ENCODE data around the gene SRRT.

SRRT gene

DNA sequence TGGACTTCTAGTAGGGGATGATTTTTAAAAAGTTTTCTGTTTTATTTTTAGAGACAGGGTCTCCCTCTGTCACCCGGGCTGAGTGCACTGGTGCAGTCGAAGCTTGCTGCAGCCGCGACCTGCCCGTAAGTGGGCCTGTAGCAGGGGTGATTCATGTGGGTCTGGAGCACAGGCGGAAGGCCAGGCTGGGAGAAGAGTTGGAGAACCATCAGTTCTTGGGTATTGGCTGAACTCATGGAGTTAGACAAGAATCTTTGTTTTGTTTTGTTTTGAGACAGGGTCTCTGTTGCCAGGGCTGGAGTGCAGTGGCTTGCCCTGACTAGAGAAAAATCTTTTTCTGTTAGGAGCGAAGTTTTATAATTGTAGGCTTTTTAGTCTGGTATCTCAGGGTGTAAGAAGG is 5.7 kb downstream of the SRRT start:
- H3K4me3 ChIP-seq (ENCODE audit: low read depth, low read length) = no peak overlapping the region

DNA sequence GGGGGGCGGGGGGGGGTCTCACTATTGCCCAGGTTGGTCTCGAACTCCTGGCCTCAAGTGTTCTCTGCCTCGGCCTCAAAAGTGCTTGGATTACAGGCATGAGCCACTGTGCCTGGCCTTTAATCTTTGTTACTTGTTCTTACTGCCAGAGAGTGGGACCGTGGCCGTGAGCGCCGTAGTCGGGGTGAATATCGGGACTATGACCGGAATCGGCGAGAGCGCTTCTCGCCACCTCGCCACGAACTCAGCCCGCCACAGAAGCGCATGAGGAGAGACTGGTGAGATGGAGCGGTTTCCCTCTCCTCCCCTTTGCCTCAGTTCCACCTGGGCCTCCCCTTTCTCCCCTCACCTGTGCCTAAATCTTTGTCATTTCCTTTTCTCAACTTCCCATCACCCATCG is 6.2 kb downstream of the SRRT start:
- H3K4me3 ChIP-seq (ENCODE audit: low read depth, low read length) = no peak overlapping the region

DNA sequence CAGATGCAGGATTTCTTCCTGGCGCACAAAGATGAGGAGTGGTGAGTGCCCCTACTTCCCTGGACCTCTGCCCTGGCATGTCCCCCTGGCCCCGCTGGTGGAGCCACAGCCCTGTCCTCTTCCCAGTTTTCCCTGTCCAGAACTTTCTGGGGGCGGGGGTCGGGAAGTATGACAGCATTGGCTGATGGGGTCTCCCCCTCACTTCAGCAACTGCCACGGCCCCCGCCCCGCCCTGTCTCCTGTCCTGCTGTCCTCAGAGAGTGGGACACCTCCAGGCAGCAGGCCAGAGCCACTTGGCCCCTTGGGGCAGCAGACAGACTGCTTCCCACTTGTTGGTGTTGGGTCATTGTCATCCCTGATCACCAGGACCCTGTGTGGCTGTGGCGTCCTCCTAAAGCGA is 7.3 kb downstream of the SRRT start:
- H3K4me3 ChIP-seq (ENCODE audit: low read depth, low read length) = no peak overlapping the region

DNA sequence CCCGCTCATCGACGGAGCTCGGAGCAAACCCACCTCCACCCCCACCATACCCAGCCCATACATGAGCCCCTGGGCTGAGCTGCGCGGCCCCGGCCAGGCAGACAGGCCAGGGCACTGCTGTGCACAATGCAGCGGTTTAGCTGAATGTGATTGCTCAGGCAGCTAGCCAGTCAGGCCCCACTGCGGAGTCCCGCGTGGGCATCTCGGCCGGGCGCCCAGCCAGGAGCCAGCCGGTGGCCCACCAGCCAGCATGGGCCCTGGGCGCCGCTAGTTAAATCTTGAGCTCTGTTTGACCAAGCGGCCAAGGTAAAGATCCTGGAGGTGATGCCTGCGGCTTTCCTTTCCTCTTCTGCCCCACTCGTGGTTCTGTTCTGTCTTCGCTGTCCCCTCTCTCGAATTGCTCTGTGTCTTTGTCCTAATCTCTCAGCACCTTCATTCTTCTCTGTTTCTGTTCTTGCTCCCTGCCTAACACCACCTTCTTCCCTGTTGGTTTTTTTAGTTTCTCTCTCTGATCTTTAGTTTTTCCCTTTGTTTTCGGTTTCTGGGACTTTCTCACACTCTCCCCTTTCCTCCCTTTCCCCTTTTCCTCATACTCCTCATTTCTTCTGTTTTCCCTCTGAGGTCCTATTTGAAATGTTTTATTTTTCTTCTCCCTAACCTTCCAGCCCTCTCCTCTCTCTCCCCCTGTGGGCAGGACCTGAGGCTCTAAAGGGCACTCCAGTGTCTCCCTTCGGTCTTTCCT is 8.1 kb downstream of the SRRT start:
- no peak overlapping the region for H3K4me3 ChIP-seq (ENCODE audit: low read depth, low read length)

DNA sequence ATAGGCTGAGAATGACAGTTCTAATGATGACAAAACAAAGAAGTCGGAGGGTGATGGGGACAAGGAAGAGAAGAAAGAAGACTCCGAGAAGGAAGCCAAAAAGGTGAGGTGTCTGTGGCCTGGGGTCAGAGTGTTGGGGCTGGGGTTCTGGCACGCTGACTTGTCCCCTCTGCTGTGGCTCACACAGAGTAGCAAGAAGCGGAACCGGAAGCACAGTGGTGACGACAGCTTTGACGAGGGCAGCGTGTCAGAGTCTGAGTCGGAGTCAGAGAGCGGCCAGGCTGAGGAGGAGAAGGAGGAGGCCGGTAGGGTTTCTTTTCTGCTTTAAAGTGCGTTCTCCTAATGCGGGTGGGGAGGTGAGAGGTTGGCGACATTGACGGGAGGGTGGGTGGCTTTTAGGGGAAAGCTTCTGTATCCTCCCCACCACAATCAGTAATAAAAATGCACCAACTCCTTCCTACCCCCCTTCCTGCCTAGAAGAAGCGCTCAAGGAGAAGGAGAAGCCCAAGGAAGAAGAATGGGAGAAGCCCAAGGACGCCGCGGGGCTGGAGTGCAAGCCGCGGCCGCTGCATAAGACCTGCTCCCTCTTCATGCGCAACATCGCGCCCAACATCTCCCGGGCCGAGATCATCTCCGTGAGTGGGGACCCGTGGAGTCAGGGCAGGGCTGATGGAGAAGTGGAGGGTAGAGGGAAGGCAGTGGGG is 10.0 kb downstream of the SRRT start:
- no peak overlapping the region for H3K4me3 ChIP-seq (ENCODE audit: low read depth, low read length)

DNA sequence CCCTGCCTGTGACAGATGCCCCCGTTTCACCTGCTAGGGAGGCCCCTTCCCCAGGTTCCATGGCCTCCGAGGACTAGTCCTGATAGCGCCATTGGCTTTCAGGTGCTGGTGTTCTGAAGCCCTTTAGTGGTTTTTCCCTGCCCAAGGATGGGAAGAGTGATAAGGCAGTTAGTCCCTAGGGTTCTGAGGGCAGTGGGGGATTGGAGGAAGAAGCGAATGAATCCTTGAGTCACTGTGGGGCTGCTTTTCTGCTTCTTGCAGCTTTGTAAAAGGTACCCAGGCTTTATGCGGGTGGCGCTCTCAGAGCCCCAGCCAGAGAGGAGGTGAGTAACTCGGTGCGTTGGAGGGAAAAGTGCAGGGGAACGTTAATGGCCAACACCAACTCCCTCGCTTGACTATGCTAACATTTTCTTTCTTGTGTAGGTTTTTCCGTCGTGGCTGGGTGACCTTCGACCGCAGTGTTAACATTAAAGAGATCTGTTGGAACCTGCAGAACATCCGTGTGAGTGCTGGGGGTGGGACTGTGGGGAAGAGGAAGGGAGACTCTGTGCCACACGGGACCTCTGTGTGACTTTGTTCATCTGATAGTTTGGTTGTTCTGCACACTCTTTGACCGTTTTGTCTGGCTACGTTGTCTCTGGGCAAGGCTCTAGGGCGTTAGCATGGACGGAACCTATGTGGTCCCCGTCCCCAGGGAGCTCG is 10.7 kb downstream of the SRRT start:
- no peak overlapping the region for H3K4me3 ChIP-seq (ENCODE audit: low read depth, low read length)

DNA sequence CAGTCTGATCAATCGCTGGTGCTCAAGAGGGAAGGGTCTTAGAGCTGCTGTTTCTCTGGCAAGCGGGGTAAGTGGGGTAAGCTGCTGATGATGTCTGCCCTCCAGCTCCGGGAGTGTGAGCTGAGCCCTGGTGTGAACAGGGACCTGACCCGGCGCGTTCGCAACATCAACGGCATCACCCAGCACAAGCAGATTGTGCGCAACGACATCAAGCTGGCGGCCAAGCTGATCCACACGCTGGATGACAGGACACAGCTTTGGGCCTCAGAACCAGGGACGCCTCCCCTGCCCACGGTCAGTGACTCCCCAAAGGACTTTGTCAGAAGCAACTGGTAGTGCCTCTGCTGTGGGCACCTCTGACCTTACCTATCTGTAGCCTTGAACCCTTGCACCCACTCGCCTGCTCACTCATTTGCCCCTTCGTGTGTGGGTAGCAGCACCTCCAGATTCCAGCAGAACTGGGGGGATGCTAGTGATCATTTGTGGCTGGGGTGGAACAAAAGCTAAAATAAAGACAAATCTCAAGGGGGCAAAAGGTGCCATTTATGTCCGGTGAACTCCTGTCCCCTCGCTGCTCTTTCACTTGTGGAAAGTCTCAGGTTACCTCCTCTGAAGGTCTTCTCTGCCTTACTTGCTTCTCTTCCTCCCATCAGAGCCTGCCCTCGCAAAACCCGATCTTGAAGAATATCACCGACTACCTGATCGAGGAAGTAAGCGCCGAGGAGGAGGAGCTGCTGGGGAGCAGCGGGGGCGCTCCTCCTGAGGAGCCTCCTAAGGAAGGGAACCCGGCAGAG is 11.4 kb downstream of the SRRT start:
- H3K4me3 ChIP-seq (ENCODE audit: low read depth, low read length) = no peak overlapping the region

DNA sequence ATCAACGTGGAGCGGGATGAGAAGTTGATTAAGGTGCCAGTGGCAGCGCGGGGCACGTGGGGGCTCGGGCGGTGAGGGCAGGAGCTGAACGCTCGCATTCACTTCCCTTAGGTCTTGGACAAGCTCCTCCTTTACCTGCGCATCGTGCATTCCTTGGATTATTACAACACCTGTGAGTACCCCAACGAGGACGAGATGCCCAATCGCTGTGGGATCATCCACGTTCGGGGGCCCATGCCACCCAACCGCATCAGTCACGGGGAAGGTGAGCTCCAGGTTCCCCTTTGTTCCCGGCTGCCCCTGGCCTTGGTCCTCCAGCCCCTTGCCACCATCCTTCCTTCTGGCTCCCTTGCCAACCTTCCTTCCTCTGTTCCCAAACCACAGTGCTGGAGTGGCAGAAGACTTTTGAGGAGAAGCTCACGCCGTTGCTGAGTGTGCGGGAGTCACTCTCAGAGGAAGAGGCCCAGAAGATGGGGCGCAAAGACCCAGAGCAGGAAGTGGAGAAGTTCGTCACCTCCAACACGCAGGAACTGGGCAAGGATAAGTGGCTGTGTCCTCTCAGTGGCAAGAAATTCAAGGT is 12.1 kb downstream of the SRRT start:
- no peak overlapping the region for H3K4me3 ChIP-seq (ENCODE audit: low read depth, low read length)

DNA sequence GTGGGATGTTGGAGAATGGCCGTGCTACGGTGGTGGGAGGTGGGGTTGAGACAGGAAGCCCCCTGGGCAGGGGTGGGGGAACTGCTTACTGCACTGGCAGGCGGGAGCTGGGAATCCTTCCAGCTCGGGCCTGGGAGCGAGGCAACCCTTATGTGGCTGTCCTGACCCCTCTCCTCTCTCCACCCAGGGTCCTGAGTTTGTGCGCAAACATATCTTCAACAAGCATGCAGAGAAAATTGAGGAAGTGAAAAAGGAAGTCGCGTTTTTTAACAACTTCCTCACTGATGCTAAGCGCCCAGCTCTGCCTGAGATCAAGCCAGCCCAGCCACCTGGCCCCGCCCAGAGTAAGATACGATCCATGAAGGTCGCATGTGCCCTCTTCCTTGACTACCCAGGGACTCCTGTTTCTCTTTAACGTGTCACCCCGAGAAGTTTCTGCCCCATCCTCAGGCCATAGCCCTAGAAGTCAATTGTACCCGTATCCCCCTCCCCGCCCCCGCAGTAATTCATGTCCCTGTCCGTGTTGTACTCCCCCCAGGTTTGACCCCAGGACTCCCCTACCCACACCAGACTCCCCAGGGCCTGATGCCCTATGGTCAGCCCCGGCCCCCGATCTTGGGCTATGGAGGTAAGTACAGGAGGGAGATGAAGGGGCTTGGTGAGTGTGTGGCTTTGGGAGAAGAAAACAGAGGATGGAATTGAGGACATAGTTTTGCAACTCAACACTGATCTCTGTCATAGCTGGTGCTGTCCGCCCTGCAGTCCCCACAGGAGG is 12.8 kb downstream of the SRRT start:
- H3K4me3 ChIP-seq (ENCODE audit: low read depth, low read length) = no peak overlapping the region

DNA sequence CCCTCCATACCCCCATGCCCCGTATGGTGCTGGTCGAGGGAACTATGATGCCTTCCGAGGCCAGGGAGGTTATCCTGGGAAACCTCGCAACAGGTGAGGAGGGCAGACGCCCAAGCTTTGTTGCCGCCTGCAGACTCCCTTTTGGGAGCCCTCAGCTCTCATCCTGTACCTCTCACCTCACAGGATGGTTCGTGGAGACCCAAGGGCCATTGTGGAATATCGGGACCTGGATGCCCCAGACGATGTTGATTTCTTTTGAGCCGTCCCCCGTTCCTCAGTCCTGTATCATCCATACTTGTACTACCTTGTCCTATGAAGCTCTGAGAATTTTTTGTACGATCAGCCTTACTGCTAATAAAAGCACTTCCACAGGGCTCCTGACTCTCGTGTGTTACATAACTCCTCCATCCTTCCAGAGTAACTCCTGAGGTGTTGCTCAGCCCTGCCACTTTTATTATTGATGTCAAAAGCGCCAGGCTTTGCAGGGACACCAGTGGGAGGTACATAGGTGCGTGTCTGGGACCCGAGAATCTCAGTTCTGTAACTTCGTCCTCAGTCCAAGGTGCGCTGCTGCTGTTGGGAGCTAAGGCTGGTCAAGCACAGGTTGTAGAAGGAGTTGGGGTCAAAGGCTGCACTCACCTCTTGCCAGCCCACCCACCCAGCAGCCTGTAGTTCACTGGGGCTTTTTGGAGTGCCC is 13.5 kb downstream of the SRRT start:
- H3K4me3 ChIP-seq (ENCODE audit: low read depth, low read length) = peak overlapping the region; percentile 72

DNA sequence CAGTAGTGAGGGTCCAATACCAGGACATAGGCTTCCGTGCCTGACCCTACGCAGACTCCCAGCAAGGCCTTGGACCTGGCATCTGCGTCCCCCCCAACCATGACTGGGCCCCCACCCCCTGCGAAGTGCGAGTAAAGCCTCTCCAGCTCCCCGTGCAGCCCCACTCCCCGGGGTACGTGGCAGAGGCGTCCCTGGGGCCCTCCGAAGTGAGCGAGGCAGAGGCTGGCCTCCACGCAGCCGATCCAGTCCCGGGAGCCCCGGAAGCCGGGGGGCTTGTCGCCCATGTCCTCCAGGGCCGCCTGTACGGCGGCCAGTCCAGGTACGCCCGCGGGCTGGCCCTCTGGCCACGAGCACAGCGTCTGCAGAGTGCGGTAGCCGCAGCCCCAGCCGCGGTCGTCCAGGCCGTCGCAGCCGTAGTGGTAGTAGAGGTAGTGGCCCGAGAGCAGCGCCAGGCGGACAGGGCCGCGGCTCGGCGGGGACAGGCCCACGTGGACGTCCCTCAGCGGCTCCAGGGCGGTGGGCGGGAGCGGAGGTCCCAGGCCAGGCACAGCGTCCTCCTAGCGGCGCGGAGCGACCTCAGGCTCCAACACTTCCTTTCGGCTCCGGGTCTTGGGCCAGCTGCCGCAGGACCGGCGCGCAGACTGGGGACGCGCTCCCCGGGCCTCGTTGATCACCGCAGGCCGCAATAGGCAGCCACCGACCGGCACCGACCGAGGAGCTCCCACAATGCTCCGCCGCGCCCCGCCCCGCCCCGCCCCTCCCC is 14.3 kb downstream of the SRRT start, which contains the start of gene UFSP1:
UFSP1 (minus strand) TSS at position 728 of the 763 bp plus-strand sequence; CDS start at position 284, 444 bp downstream.
- H3K4me3 ChIP-seq (ENCODE audit: low read depth, low read length) = peak within 1 kb of the TSS; percentile 72

DNA sequence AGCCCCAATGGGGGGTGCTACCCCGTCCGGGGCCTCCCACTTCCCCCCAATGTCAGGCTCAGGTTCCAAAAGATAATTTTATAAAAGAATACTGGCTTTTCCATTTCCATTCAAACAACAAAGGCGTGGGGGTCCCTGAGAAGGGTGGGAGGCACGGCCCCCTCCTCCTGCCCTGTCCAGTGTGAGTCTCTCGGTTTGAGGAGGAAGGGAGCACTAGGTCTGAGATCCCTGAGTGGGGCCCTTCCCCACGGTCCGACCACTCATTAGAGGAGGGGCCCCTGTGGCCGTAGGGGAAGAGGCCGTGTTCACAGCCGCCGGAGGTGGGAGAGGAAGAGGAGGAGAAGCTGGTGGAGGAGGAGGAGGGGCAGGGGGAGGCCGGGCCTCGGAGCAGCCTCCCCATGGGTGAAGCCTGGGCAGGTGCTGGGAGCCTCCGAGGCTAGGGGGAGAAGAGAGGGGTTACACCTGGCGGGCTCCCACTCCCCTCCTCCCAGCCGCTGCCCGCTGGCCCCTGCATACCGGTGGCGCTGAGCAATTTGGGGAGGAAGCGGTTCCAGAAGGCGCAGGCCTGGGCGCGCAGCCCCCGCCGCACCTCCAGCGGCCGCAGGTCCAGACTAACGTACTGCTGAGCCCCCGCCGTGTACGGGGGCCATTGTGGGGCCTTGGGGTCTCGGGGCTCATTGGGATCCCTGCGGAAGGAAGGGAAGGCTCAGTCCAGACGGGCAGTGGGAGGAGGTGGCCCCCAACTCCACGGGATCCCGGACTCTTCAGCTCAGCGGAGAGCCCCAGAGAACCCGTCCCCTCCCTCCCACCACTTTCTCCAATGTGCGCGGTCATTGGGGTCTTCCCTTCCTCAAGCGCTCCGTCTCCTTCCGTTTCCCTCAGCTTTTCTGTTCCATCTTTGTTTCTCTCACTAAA is 16.0 kb downstream of the SRRT start:
- H3K4me3 ChIP-seq (ENCODE audit: low read depth, low read length) = peak overlapping the region; percentile 53

DNA sequence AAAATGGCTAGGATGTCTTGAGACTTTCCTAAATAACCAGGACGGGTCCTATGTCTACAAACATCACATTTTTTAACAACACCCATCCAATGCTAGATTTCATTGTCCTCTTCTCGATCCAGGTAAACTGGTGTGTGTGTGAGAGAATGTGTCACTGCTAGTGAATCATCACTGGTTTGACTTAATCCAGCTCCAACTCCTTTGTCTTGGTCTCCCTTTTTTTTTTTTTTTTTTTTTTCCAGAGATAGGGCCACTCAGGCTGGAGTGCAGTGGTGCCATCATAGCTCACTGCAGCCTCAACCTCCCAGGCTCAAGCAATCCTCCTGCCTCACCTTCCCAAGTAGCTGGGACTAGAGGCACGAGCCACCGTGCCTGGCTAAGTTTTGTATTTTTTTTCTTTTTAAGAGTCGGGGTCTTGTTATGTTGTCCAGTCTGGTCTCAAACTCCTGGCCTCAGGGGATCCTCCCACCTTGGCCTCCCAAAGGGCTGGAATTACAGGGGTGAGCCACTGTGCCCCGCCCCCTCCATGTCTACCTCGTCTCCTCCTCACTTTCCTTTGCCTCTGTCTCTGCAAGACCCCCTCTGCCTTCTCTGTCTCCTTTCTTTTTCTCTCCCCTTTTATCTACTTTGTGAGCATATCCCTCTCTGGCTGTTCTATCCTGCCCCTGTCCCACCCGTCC is 16.8 kb downstream of the SRRT start:
- peak overlapping the region; percentile 53 for H3K4me3 ChIP-seq (ENCODE audit: low read depth, low read length)

DNA sequence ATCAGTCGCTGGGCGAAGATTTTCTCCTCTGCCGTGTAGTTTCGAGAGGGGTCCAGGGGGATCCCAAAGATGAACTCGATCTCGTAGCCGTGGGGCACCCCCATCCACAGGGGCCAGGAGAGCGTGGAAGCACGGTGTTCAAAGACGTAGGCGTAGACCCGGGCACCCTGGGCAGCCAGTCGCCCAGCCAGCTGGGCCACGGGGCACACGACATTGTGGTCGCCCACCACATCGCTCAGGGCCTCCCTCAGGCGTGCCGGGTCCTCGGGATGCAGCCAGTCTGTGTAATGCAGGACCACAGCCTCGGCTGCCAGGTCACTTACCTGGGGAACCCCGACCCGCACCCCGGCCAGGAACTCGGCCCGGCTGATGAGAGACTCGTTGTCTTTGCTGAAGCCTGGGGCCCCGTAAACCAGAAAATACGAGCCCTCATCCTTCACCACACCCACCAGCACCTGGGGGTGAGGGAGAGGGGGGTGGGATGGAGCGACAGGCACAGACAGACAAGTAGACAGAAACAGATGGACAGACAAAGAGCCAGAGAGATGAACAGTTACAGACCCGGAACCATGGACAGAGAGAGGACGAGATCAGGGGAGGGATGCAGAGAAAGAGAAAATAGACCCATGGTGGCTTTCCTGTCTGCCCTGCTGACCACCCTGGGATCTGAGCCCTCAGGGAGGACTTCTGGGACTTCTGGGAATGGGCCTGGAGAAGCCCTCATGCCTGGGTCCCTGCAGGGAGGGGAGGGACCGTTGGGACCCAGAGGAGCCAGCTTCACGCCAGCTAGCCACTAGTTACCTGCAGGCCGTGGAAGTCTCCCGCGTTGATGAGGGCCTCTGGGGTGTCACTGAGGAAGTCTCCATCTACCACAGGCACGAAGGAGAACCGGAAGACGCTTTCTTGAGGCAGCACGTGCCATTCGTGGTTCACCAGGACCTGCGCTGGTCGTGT is 17.7 kb downstream of the SRRT start:
- H3K4me3 ChIP-seq (ENCODE audit: low read depth, low read length) = no peak overlapping the region

DNA sequence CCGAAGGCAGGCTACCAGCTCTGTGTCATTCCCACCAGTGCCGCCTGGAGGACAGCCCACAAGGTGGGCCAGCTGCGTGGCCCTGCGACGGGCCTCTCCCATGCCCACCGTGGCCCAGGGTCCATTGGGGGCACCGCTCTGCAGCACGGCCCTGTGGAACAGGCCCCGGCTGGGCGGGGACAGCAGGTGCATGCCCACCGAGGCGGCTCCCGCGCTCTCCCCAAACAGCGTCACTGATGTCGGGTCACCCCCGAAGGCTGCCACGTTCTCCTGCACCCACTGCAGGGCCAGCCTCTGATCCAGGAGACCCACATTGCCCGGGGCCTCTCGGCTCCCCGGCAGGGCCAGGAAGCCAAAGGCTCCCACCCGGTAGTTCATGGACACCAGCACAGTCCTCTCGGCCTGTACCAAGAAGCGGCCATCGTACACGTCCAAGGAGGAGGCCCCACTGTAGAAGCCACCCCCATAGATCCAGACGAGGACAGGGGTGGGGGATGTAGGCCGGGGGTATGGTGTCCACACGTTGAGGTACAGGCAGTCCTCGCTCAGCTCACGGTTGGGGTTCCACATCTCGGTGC is 18.5 kb downstream of the SRRT start:
- H3K4me3 ChIP-seq (ENCODE audit: low read depth, low read length) = no peak overlapping the region
